GM13976 (cell line): ENCODE measurements around the gene FYN.

ENCODE experiments used
- DNase-seq: peaks from one replicate; pipeline ENCODE4 v3.0.0; 2012; ENCODE audit warnings: low spot score
- in situ Hi-C: fragments of 300-500 bp; cut with MboI; formaldehyde crosslinking; loops from one replicate; pipeline ENCODE4 v1.12.0; 2022; ENCODE audit warnings: low sequenced_read_pairs, mixed read lengths, inconsistent platforms; ENCODE audit not compliant: unreplicated experiment
- TF ChIP-seq, protein P1 (sequence below): IDR thresholded peaks from 2 replicates; pipeline ENCODE4 v1.5.1; 2012; ENCODE audit warnings: borderline replicate concordance, mild to moderate bottlenecking; ENCODE audit not compliant: insufficient read depth; ENCODE audit errors: extremely low read depth, missing control alignments, control extremely low read depth

FYN gene

DNA sequence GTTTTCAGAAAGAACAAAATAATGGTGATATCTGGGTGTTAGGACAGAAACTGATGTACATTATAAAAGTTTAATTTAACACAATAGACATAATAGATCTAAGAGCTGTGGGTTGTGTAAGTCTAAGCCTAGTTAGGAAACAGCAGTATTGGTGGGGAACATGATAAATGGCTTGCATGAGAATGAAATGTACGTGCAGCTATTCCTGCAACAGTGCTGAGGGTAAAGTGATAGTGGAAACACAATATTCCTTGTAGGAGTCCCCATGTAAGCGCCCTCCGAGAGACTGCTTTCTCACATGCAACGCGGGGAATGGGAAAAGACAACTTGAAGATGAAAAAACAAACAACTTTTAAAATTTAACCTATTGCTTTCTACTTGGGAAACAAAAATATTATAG lies 171.0 kb downstream of the FYN start:
- TF ChIP-seq, protein P1, sequence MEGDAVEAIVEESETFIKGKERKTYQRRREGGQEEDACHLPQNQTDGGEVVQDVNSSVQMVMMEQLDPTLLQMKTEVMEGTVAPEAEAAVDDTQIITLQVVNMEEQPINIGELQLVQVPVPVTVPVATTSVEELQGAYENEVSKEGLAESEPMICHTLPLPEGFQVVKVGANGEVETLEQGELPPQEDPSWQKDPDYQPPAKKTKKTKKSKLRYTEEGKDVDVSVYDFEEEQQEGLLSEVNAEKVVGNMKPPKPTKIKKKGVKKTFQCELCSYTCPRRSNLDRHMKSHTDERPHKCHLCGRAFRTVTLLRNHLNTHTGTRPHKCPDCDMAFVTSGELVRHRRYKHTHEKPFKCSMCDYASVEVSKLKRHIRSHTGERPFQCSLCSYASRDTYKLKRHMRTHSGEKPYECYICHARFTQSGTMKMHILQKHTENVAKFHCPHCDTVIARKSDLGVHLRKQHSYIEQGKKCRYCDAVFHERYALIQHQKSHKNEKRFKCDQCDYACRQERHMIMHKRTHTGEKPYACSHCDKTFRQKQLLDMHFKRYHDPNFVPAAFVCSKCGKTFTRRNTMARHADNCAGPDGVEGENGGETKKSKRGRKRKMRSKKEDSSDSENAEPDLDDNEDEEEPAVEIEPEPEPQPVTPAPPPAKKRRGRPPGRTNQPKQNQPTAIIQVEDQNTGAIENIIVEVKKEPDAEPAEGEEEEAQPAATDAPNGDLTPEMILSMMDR, result no peak
- DNase-seq, result no peak
- in situ Hi-C loops, result no loop called here

DNA sequence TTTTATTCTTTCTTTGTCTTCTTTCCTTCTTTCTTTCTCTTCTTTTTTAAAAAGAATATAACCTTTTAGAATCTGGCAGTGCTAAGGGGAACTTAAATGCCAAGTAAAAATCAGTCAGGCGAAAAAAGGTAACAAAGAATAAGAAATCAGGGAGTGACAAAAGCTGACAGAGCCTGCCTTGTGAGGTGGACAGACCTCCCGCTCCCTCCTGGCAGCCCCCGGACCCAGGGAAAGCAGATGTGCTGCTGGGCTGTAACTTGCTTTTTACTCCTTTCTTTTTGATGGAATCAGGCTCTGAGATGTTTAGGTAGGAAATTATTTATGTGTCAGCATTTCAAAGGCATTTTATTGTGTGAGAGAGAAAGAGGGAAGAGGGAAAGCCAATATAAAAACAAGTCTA lies 172.1 kb downstream of the FYN start:
- in situ Hi-C loops, result no loop called here
- TF ChIP-seq, protein P1, result no peak

DNA sequence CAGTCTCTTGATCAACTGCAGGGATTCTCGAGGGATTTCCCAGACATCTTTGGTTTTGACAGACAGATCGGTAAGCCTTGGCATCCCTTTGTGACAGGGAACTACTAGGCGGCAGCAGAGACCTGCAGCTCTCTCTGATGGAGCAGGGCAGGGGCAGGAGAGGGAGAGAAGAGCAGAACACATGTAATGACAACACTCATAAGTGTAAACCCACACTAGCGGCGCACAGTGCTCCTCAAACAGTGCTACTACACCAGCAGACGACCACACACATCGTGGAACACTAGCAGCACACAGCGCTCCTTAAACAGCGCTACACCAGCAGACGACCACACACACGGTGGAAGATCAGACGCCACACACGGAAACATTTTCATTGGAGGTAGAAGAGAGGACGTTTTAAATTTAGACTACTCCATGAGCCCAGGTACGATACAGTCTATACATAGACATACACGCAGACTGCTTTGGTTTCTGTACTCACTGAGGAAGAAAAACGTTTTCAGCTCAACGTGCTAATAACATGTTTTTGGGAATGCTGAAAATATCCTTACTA lies 173.0 kb downstream of the FYN start:
- no peak for DNase-seq
- in situ Hi-C loops, result no loop called here
- TF ChIP-seq, protein P1, result no peak

More for the DNA sequence above, 172.1 kb downstream of the FYN start:
- DNase-seq, result no peak

DNA sequence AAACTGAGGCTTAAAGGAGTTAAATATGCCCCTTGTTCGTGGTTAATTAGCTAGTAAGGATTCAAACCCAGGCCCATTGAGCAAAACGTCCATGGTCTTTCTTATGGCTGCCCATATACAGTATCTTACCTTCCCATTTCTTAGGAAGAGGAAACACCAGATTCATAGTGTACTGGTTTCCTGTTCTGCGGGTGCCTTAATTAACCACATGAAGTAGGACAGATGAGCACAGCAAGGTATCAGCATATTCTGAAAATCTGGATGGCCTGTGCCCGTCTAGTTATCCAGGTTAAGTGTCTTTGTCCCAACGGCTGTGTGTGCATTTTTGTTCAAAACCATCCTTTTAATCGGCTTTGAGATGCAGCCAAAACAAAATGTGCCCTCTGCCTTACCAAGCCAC lies 174.1 kb downstream of the FYN start:
- in situ Hi-C loops, result no loop called here
- DNase-seq, result no peak
- TF ChIP-seq, protein P1, result no peak

DNA sequence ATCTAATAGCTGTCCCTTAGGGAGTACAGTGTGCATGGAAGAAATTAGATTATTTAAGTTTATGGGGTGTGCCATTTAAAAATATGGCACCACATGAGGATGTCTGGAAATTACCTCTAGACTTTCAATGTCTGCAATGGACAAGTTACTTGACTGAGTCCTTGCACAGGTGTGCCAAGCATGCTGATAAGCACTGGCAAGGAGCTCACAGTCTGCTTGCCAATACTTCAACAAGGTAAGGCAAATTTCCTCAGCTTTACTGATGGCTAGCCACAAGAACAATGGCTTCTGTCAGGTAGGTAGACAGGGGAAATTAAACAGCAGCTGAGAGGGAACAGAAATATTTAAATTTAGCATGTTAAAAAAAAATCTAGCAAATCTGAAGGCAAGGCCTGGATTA lies 176.4 kb downstream of the FYN start:
- TF ChIP-seq, protein P1, result no peak
- DNase-seq, result no peak
- in situ Hi-C loops, result no loop called here

DNA sequence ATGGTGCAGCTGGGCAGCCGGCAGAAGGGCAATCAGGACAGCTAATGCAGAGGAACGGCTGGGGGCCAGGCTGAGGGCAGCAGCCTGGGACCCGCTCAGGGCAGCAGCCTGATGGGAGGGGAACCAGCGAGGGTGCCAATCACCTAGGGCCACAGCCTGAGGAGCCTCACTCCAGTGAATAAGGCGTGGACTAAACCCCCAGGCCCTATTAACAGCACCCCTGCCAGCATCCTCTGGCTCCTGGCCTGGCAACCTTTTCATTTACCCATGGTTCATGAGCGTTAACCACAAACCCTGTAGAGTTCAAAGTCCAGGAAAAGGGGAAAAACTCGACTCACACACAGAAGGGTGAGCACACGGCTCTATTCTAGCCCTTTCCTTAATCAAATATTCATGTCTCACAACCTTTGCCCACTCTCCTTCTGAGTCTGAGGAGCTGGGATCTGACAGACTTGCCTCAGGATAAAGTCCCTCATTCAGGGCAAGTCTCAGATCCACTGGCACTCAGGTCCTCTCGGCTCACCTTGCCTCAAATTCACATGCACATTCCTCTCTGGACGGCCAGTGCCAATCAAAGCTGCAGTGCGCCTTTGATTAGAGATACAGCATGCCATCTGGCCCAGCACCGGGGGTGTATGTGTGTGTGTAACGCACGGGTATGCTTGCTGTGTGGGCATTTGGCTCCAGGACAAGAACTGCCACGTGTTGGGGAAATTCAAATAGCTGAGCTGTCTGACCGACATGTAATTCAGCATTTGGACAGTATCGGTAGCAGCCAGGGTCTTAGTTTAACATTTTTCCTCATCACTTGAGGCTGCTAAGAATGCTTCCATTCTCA lies 180.7 kb downstream of the FYN start:
- no peak for DNase-seq
- TF ChIP-seq, protein P1, result no peak
- in situ Hi-C loops, result no loop called here
